Liver (tissue), 9 donors: ENCODE results near the gene GMDS. TPM values are rescaled to one million over a fixed set of nuclear protein-coding genes. Genes with fewer than 3 reads are reported as not detected.

Experiments used
- DNase-seq: peaks from one replicate; pipeline ENCODE4 v3.0.0-alpha.2; 2017; ENCODE audit warnings: low spot score
- H3K27ac ChIP-seq, 2 donors: one replicate each; pipeline ENCODE4 v1.7.0; 2013; ENCODE audit warnings: inconsistent platforms in 2 of 2, low read length in 2 of 2, control low read depth in 1 of 2, low read depth in 1 of 2, mild to moderate bottlenecking in 1 of 2
- H3K27me3 ChIP-seq, 4 donors: one replicate each; pipeline versions ENCODE4 v1.6.1 to v1.7.0; 2013; ENCODE audit warnings: low read length in 3 of 4, inconsistent platforms in 1 of 4, mild to moderate bottlenecking in 1 of 4, moderate library complexity in 1 of 4; ENCODE audit not compliant: control insufficient read depth in 4 of 4, insufficient read depth in 4 of 4
- H3K36me3 ChIP-seq, 4 donors: one replicate each; pipeline versions ENCODE4 v1.6.1 to v1.7.0; 2013; ENCODE audit warnings: low read length in 3 of 4, mild to moderate bottlenecking in 3 of 4, low read depth in 1 of 4, moderate library complexity in 1 of 4; ENCODE audit not compliant: control insufficient read depth in 4 of 4, insufficient read depth in 3 of 4
- H3K4me1 ChIP-seq, 4 donors: one replicate each; pipeline versions ENCODE4 v1.6.1 to v1.7.0; 2013; ENCODE audit warnings: low read length in 3 of 4, mild to moderate bottlenecking in 3 of 4, moderate library complexity in 1 of 4; ENCODE audit not compliant: control insufficient read depth in 4 of 4, insufficient read depth in 4 of 4
- H3K4me3 ChIP-seq, 3 donors: one replicate each; pipeline versions ENCODE4 v1.6.1 to v1.7.0; 2013; ENCODE audit warnings: low read length in 3 of 3, control low read depth in 1 of 3, low read depth in 1 of 3, mild to moderate bottlenecking in 1 of 3
- H3K9ac ChIP-seq, 2 donors: one replicate each; pipeline ENCODE4 v1.7.0; 2013; ENCODE audit warnings: low read length in 2 of 2, mild to moderate bottlenecking in 2 of 2, moderate library complexity in 2 of 2, control low read depth in 1 of 2, low read depth in 1 of 2
- H3K9me3 ChIP-seq, 4 donors: one replicate each; pipeline versions ENCODE4 v1.6.1 to v1.7.0; 2013; ENCODE audit warnings: low read length in 3 of 4; ENCODE audit not compliant: control insufficient read depth in 4 of 4
- EGR1 ChIP-seq, 2 donors: IDR thresholded peaks; 2 replicates each; pipeline ENCODE4 v1.6.1; 2016 to 2018; ENCODE audit warnings: antibody characterized with exemption in 2 of 2, low read depth in 2 of 2
- GABPA ChIP-seq, 2 donors: IDR thresholded peaks in 1 of 2; conservative IDR thresholded peaks in 1 of 2; 2 replicates each; pipeline ENCODE4 v1.6.1; 2016; ENCODE audit warnings: antibody characterized with exemption in 2 of 2, mild to moderate bottlenecking in 1 of 2, moderate library complexity in 1 of 2
- HNF4A ChIP-seq, 2 donors: conservative IDR thresholded peaks; 2 replicates each; pipeline ENCODE4 v1.6.1; 2016; ENCODE audit warnings: antibody characterized with exemption in 2 of 2, mild to moderate bottlenecking in 2 of 2
- HNF4G ChIP-seq: IDR thresholded peaks from 2 replicates; pipeline ENCODE4 v1.6.1; 2016; ENCODE audit warnings: antibody characterized with exemption
- JUND ChIP-seq, 2 donors: IDR thresholded peaks; 2 replicates each; pipeline ENCODE4 v1.6.1; 2016; ENCODE audit warnings: antibody characterized with exemption in 2 of 2
- NR2F2 ChIP-seq: IDR thresholded peaks from 2 replicates; pipeline ENCODE4 v1.6.1; 2016; ENCODE audit warnings: antibody characterized with exemption
- RAD21 ChIP-seq, 2 donors: IDR thresholded peaks; 2 replicates each; pipeline ENCODE4 v1.6.1; 2016; ENCODE audit warnings: antibody characterized with exemption in 2 of 2, mild to moderate bottlenecking in 2 of 2
- RXRA ChIP-seq, 2 donors: IDR thresholded peaks; 2 replicates each; pipeline ENCODE4 v1.6.1; 2017 to 2018; ENCODE audit warnings: antibody characterized with exemption in 2 of 2, mild to moderate bottlenecking in 1 of 2
- SP1 ChIP-seq: IDR thresholded peaks from 2 replicates; pipeline ENCODE4 v1.6.1; 2018; ENCODE audit warnings: antibody characterized with exemption, mild to moderate bottlenecking
- YY1 ChIP-seq: IDR thresholded peaks from 2 replicates; pipeline ENCODE4 v1.6.1; 2016; ENCODE audit warnings: antibody characterized with exemption, mild to moderate bottlenecking
- WGBS: extraction: QIAGEN DNeasy Blood & Tissue Kit; methylation state at CpG from one replicate; pipeline ENCODE4 v1.1.7; 2013; 5-methylcytosine and 5-hydroxymethylcytosine counted together
- polyA plus RNA-seq, 2 donors: library from polyadenylated mRNA; stranded (reverse) in 1 of 2; unstranded in 1 of 2; fragments of 200-250 nt in 1 of 2; fragments of >200 nt in 1 of 2; fragmentation: Nextera tagmentation in 1 of 2; extraction: Ambion mirVana in 1 of 2; gene quantifications; one replicate each; pipeline versions ENCODE4 v1.2.1 to v1.2.3, GENCODE V29; 2013 to 2015
- total RNA-seq, 2 donors: library from RNA; depleted of rRNA; stranded (reverse); fragments of >200 nt; gene quantifications; one replicate each; pipeline ENCODE4 v1.2.3, GENCODE V29; 2014
- TF ChIP-seq, protein P1 (sequence below): IDR thresholded peaks from 2 replicates; pipeline ENCODE4 v1.6.1; 2016; ENCODE audit warnings: antibody characterized with exemption, mild to moderate bottlenecking
- TF ChIP-seq, protein P2 (sequence below): IDR thresholded peaks from 2 replicates; pipeline ENCODE4 v1.6.1; 2016; ENCODE audit warnings: antibody characterized with exemption
- TF ChIP-seq, protein P3 (sequence below): IDR thresholded peaks from 2 replicates; pipeline ENCODE4 v1.6.1; 2016; ENCODE audit warnings: antibody characterized with exemption
- donor health status: healthy.
- donor health status: healthy.
- donor health status: healthy.
- donor health status: healthy.
- donor health status: healthy.

GMDS gene
- total and polyA plus RNA-seq, 4 donors: 3.5 to 15.6 (median 13.0) TPM

DNA sequence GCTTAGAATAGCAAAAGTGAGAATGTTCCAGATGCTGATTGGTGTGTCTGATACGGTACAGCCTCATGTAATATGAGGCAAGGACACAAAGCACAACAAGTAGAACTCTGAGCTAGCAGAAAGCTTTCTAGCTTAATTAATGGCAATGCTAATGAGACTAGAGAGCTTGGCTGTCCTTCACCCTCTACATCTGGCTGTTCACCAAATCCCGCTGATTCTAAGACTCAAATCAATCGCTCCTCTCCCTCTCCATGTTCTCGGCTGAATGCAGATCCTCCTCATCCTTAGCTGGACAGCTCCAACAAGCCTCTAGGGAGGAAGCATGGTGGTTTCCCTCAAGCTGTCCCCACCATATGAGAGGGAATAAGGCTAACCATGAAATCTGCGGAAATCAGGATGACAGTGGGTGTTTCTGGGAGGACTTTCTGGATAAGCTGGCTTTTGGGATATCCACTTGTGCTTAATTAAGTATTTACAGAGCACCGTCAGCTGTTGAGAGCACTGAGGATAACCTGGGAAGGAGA lies 506.8 kb downstream of the GMDS start:
- H3K4me3 ChIP-seq: no peak overlapping the region
- H3K36me3 ChIP-seq: no peaks in the 10 kb centered on the region
- DNase-seq: no peak
- no peaks in the 10 kb centered on the region for H3K27me3 ChIP-seq
- no peak overlapping the region for H3K27ac ChIP-seq
- no peaks in the 10 kb centered on the region for H3K4me1 ChIP-seq
- H3K9ac ChIP-seq: no peak overlapping the region
- no peaks in the 10 kb centered on the region for H3K9me3 ChIP-seq
- TF ChIP-seq GABPA (IDR thresholded peaks at IDR 0.05 in 1 of 2, conservative IDR thresholded peaks at IDR 0.05 in 1 of 2) (no peak), YY1 (no peak), NR2F2 (no peak)
- WGBS: 95% methylated on average over 6 of the region's 6 CpGs

DNA sequence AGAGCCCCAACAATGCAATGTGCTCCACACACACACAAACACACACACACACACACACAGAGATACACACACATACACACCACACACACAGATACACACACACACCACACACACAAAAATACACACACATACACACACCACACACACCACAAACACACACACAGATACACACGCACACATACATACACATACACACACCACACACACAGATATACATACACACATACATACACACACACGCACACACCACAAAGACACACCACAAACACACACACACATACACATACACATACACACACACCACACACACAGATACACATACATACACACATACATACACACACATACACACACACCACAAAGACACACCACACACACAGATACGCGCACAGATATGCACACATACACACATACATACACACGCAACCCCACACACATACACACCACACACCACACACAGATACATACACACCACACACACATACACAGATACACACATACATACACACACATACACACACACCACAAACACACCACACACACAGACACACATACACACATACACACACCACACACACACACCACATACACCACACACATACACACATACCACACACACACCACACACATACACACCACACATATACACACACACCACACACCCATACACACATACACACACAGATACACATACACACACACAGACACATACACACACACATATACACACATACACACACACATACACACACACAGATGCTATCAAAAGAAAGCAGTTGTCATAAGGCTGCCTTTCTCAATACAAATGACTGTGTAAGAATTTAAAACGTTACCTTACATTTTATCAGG lies 507.7 kb downstream of the GMDS start:
- no peaks in the 10 kb centered on the region for H3K4me1 ChIP-seq
- WGBS: 95% methylated on average over 6 of the region's 6 CpGs
- no peak overlapping the region for H3K27ac ChIP-seq
- no peak overlapping the region for H3K9ac ChIP-seq
- TF ChIP-seq, protein P1, sequence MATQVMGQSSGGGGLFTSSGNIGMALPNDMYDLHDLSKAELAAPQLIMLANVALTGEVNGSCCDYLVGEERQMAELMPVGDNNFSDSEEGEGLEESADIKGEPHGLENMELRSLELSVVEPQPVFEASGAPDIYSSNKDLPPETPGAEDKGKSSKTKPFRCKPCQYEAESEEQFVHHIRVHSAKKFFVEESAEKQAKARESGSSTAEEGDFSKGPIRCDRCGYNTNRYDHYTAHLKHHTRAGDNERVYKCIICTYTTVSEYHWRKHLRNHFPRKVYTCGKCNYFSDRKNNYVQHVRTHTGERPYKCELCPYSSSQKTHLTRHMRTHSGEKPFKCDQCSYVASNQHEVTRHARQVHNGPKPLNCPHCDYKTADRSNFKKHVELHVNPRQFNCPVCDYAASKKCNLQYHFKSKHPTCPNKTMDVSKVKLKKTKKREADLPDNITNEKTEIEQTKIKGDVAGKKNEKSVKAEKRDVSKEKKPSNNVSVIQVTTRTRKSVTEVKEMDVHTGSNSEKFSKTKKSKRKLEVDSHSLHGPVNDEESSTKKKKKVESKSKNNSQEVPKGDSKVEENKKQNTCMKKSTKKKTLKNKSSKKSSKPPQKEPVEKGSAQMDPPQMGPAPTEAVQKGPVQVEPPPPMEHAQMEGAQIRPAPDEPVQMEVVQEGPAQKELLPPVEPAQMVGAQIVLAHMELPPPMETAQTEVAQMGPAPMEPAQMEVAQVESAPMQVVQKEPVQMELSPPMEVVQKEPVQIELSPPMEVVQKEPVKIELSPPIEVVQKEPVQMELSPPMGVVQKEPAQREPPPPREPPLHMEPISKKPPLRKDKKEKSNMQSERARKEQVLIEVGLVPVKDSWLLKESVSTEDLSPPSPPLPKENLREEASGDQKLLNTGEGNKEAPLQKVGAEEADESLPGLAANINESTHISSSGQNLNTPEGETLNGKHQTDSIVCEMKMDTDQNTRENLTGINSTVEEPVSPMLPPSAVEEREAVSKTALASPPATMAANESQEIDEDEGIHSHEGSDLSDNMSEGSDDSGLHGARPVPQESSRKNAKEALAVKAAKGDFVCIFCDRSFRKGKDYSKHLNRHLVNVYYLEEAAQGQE: no peak
- no peak for TF ChIP-seq JUND (IDR thresholded peaks at IDR 0.05)
- TF ChIP-seq EGR1 (IDR thresholded peaks at IDR 0.05; ENCODE audit: low read depth in 2 of 2): no peak
- TF ChIP-seq, protein P2, sequence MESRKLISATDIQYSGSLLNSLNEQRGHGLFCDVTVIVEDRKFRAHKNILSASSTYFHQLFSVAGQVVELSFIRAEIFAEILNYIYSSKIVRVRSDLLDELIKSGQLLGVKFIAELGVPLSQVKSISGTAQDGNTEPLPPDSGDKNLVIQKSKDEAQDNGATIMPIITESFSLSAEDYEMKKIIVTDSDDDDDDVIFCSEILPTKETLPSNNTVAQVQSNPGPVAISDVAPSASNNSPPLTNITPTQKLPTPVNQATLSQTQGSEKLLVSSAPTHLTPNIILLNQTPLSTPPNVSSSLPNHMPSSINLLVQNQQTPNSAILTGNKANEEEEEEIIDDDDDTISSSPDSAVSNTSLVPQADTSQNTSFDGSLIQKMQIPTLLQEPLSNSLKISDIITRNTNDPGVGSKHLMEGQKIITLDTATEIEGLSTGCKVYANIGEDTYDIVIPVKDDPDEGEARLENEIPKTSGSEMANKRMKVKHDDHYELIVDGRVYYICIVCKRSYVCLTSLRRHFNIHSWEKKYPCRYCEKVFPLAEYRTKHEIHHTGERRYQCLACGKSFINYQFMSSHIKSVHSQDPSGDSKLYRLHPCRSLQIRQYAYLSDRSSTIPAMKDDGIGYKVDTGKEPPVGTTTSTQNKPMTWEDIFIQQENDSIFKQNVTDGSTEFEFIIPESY: no peak
- TF ChIP-seq, protein P3, sequence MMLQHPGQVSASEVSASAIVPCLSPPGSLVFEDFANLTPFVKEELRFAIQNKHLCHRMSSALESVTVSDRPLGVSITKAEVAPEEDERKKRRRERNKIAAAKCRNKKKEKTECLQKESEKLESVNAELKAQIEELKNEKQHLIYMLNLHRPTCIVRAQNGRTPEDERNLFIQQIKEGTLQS: no peak
- no peak for TF ChIP-seq RXRA (IDR thresholded peaks at IDR 0.05)
- no peak for TF ChIP-seq RAD21 (IDR thresholded peaks at IDR 0.05)
- no peak for TF ChIP-seq GABPA (IDR thresholded peaks at IDR 0.05 in 1 of 2, conservative IDR thresholded peaks at IDR 0.05 in 1 of 2)
- no peak for TF ChIP-seq HNF4A (conservative IDR thresholded peaks at IDR 0.05)
- no peak for TF ChIP-seq HNF4G
- no peak for TF ChIP-seq YY1
- TF ChIP-seq SP1: no peak
- no peak for DNase-seq
- no peaks in the 10 kb centered on the region for H3K27me3 ChIP-seq
- no peaks in the 10 kb centered on the region for H3K36me3 ChIP-seq
- H3K4me3 ChIP-seq: no peak overlapping the region
- no peaks in the 10 kb centered on the region for H3K9me3 ChIP-seq
